ENCODE data around the gene TAF7. TPM values are rescaled to one million over a fixed set of nuclear protein-coding genes. Genes with fewer than 3 reads are reported as not detected.
"Not testable (repeated sequence)": the region's sequence is repeated elsewhere in the genome, so short reads cannot be mapped to it uniquely, and the experiment has no call there.

TAF7 gene
- total RNA-seq, 1 donor from 2014 or later = 65.2 TPM

- DNase-seq (ENCODE audit: low spot score) = no peak
Measured at GRCh38 chr5:141338538-141339306, 18.1 kb upstream of the TAF7 start, which contains the start of gene PCDHGA2. Gene PCDHGA2, plus strand, starts transcription at chr5:141338760.

GRCh38 chr5:141332571-141332970 is 12.0 kb upstream of the TAF7 start:
- DNase-seq (ENCODE audit: low spot score) = not testable (repeated sequence)

GRCh38 chr5:141330299-141331080 is 9.9 kb upstream of the TAF7 start, which contains the start of gene PCDHGA1:
Gene PCDHGA1, plus strand, starts transcription at chr5:141330514.
- DNase-seq (ENCODE audit: low spot score) = no peak

GRCh38 chr5:141328231-141328630 is 7.6 kb upstream of the TAF7 start:
- DNase-seq (ENCODE audit: low spot score) = no peak

- DNase-seq (ENCODE audit: low spot score) = peak; percentile 44
Measured at GRCh38 chr5:141326088-141326854, 5.7 kb upstream of the TAF7 start.

- DNase-seq (ENCODE audit: low spot score) = no peak
Measured at GRCh38 chr5:141322261-141322660, 1.7 kb upstream of the TAF7 start.

GRCh38 chr5:141319699-141320098 is 885 bp downstream of the TAF7 start:
- no peak for DNase-seq (ENCODE audit: low spot score)

- DNase-seq (ENCODE audit: low spot score) = no peak
Measured at GRCh38 chr5:141319202-141319601, 1.4 kb downstream of the TAF7 start.

GRCh38 chr5:141316963-141317362 is 3.6 kb downstream of the TAF7 start:
- not testable (repeated sequence) for DNase-seq (ENCODE audit: low spot score)

- DNase-seq (ENCODE audit: low spot score) = no peak
Measured at GRCh38 chr5:141313711-141314110, 6.9 kb downstream of the TAF7 start.

- no peak for DNase-seq (ENCODE audit: low spot score)
Measured at GRCh38 chr5:141306630-141307029, 14.0 kb downstream of the TAF7 start.

- no peak for DNase-seq (ENCODE audit: low spot score)
Measured at GRCh38 chr5:141303756-141304155, 16.8 kb downstream of the TAF7 start, which contains the start of gene SLC25A2. Gene SLC25A2, minus strand, starts transcription at chr5:141304049. Its CDS starts 184 bp downstream, at chr5:141303865.

- DNase-seq (ENCODE audit: low spot score) = no peak
Measured at GRCh38 chr5:141298376-141298775, 22.2 kb downstream of the TAF7 start.

- no peak for DNase-seq (ENCODE audit: low spot score)
Measured at GRCh38 chr5:141272906-141273305, 47.7 kb downstream of the TAF7 start.

- no peak for DNase-seq (ENCODE audit: low spot score)
Measured at GRCh38 chr5:141269195-141269594, 51.4 kb downstream of the TAF7 start.

Other genes starting within 250 kb of the TAF7 start
- gene PCDHB2, start 226.2 kb downstream of the TAF7 start, total RNA-seq = 3.6 TPM
- gene PCDHB3, start 220.3 kb downstream of the TAF7 start, total RNA-seq = 1.4 TPM
- 5.2 TPM for gene PCDHB4, start 199.0 kb downstream of the TAF7 start, total RNA-seq
- gene PCDHB5, start 185.6 kb downstream of the TAF7 start, total RNA-seq = 8.0 TPM
- 0.60 TPM for gene PCDHB6, start 170.7 kb downstream of the TAF7 start, total RNA-seq
- gene PCDHB7, start 148.1 kb downstream of the TAF7 start, total RNA-seq = 2.1 TPM
- gene PCDHB8, start 143.0 kb downstream of the TAF7 start, total RNA-seq = 1.8 TPM
- 3.0 TPM for gene PCDHB16, start 138.4 kb downstream of the TAF7 start, total RNA-seq
- gene PCDHB9, start 133.6 kb downstream of the TAF7 start, total RNA-seq = 2.1 TPM
- 2.5 TPM for gene PCDHB10, start 128.4 kb downstream of the TAF7 start, total RNA-seq
- 8.5 TPM for gene PCDHB11, start 121.2 kb downstream of the TAF7 start, total RNA-seq
- gene PCDHB12, start 112.1 kb downstream of the TAF7 start, total RNA-seq = 3.5 TPM
- gene PCDHB13, start 106.9 kb downstream of the TAF7 start, total RNA-seq = 8.3 TPM
- 9.4 TPM for gene PCDHB14, start 97.4 kb downstream of the TAF7 start, total RNA-seq
- gene PCDHB15, start 75.4 kb downstream of the TAF7 start, total RNA-seq = 3.6 TPM
- gene SLC25A2, start 16.7 kb downstream of the TAF7 start, total RNA-seq = not detected
- 0.72 TPM for gene PCDHGA1, start 9.7 kb upstream of the TAF7 start, total RNA-seq
- 6.7 TPM for gene PCDHGA2, start 18.0 kb upstream of the TAF7 start, total RNA-seq
- gene PCDHGA3, start 23.0 kb upstream of the TAF7 start, total RNA-seq = 4.0 TPM
- 4.6 TPM for gene PCDHGB1, start 29.3 kb upstream of the TAF7 start, total RNA-seq
- gene PCDHGA4, start 34.2 kb upstream of the TAF7 start, total RNA-seq = 3.3 TPM
- 5.1 TPM for gene PCDHGB2, start 39.2 kb upstream of the TAF7 start, total RNA-seq
- gene PCDHGA5, start 43.4 kb upstream of the TAF7 start, total RNA-seq = 3.3 TPM
- 3.0 TPM for gene PCDHGB3, start 49.5 kb upstream of the TAF7 start, total RNA-seq
- gene PCDHGA6, start 53.1 kb upstream of the TAF7 start, total RNA-seq = 6.6 TPM
- gene PCDHGA7, start 62.0 kb upstream of the TAF7 start, total RNA-seq = 4.5 TPM
- 5.2 TPM for gene PCDHGB4, start 66.9 kb upstream of the TAF7 start, total RNA-seq
- 1.9 TPM for gene PCDHGA8, start 71.8 kb upstream of the TAF7 start, total RNA-seq
- gene PCDHGB5, start 77.2 kb upstream of the TAF7 start, total RNA-seq = 12.4 TPM
- gene PCDHGA9, start 82.0 kb upstream of the TAF7 start, total RNA-seq = 7.5 TPM
- 11.6 TPM for gene PCDHGB6, start 87.2 kb upstream of the TAF7 start, total RNA-seq
- 6.2 TPM for gene PCDHGA10, start 92.2 kb upstream of the TAF7 start, total RNA-seq
- 15.5 TPM for gene PCDHGB7, start 96.9 kb upstream of the TAF7 start, total RNA-seq
- 4.2 TPM for gene PCDHGA11, start 100.3 kb upstream of the TAF7 start, total RNA-seq
- gene PCDHGA12, start 109.7 kb upstream of the TAF7 start, total RNA-seq = 10.2 TPM
- gene PCDHGC3, start 155.2 kb upstream of the TAF7 start, total RNA-seq = 82.4 TPM
- 2.6 TPM for gene PCDHGC4, start 164.2 kb upstream of the TAF7 start, total RNA-seq
- 2.0 TPM for gene PCDHGC5, start 168.3 kb upstream of the TAF7 start, total RNA-seq